ENCODE data around the gene SLC2A1. TPM values are rescaled to one million over a fixed set of nuclear protein-coding genes. Genes with fewer than 3 reads are reported as not detected.

Gene SLC2A1
- total RNA-seq, 6 experiments from 2014 or later, result 89.7 to 174 (median 105) TPM

- peaks cover 45% of the 10 kb centered on the region for H3K4me1 Mint-ChIP-seq (ENCODE audit: low read depth)
- H3K4me3 Mint-ChIP-seq, result no peak overlapping the region
- DNase-seq, result no peak
- H3K36me3 Mint-ChIP-seq (ENCODE audit: low read depth), result peaks cover 40% of the 10 kb centered on the region
- TF ChIP-seq, protein P1, sequence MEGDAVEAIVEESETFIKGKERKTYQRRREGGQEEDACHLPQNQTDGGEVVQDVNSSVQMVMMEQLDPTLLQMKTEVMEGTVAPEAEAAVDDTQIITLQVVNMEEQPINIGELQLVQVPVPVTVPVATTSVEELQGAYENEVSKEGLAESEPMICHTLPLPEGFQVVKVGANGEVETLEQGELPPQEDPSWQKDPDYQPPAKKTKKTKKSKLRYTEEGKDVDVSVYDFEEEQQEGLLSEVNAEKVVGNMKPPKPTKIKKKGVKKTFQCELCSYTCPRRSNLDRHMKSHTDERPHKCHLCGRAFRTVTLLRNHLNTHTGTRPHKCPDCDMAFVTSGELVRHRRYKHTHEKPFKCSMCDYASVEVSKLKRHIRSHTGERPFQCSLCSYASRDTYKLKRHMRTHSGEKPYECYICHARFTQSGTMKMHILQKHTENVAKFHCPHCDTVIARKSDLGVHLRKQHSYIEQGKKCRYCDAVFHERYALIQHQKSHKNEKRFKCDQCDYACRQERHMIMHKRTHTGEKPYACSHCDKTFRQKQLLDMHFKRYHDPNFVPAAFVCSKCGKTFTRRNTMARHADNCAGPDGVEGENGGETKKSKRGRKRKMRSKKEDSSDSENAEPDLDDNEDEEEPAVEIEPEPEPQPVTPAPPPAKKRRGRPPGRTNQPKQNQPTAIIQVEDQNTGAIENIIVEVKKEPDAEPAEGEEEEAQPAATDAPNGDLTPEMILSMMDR (IDR thresholded peaks at IDR 0.05), result no peak
- H3K27me3 Mint-ChIP-seq (ENCODE audit: insufficient read depth), result peaks cover 12% of the 10 kb centered on the region
- no peak overlapping the region; the same call in 1 of the 2 replicates for H3K27ac Mint-ChIP-seq
- no peaks in the 10 kb centered on the region for H3K9me3 Mint-ChIP-seq
These were observed 31.3 kb downstream of the SLC2A1 start for GRCh38 chr1:42927274-42927841.

GRCh38 chr1:42926879-42927242, 31.8 kb downstream of the SLC2A1 start:
- Mint-ChIP-seq H3K4me1 (ENCODE audit: low read depth) (peaks cover 44% of the 10 kb centered on the region), H3K27ac (no peak overlapping the region), H3K4me3 (no peak overlapping the region), H3K9me3 (no peaks in the 10 kb centered on the region), H3K27me3 (ENCODE audit: insufficient read depth) (peaks cover 12% of the 10 kb centered on the region), H3K36me3 (ENCODE audit: low read depth) (peaks cover 40% of the 10 kb centered on the region)
- TF ChIP-seq, protein P1 (IDR thresholded peaks at IDR 0.05), result no peak
- DNase-seq, result no peak

DNA sequence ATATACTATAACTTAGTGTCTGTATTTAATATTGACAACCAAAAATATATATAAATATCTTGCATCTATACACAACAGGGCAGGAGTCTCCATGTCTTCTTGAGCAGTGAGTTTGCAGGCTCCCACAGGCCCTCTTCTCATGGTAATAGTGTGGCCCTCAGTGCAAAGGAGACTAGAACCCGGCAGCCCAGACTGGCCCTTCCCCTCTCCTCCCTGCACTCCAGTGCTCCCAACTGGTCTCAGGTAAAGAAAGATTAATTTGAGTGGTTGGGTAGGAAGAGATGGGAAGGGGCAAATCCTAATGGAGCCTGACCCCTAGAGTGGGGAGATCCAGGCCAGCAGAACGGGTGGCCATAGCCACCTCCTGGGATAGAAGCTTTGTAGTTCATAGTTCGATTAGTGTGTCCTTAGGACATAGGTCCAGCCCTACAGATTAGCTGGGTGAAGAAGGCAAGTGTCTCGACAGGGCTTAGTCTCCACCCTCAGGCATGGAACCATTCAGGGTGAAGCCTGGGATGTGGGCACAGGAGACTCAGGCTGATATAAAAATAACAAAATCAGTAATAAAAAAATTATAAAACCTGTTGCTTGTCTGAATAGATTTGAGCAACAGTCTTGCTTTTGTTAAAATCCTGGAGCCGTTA, 32.3 kb downstream of the SLC2A1 start:
- DNase-seq, result no peak
- Mint-ChIP-seq H3K4me3 (no peak overlapping the region), H3K27ac (no peak overlapping the region; the same call in 1 of the 2 replicates), H3K4me1 (ENCODE audit: low read depth) (peaks cover 41% of the 10 kb centered on the region), H3K27me3 (ENCODE audit: insufficient read depth) (peaks cover 12% of the 10 kb centered on the region), H3K36me3 (ENCODE audit: low read depth) (peaks cover 40% of the 10 kb centered on the region), H3K9me3 (no peaks in the 10 kb centered on the region)
- TF ChIP-seq, protein P1 (IDR thresholded peaks at IDR 0.05), result no peak

DNA sequence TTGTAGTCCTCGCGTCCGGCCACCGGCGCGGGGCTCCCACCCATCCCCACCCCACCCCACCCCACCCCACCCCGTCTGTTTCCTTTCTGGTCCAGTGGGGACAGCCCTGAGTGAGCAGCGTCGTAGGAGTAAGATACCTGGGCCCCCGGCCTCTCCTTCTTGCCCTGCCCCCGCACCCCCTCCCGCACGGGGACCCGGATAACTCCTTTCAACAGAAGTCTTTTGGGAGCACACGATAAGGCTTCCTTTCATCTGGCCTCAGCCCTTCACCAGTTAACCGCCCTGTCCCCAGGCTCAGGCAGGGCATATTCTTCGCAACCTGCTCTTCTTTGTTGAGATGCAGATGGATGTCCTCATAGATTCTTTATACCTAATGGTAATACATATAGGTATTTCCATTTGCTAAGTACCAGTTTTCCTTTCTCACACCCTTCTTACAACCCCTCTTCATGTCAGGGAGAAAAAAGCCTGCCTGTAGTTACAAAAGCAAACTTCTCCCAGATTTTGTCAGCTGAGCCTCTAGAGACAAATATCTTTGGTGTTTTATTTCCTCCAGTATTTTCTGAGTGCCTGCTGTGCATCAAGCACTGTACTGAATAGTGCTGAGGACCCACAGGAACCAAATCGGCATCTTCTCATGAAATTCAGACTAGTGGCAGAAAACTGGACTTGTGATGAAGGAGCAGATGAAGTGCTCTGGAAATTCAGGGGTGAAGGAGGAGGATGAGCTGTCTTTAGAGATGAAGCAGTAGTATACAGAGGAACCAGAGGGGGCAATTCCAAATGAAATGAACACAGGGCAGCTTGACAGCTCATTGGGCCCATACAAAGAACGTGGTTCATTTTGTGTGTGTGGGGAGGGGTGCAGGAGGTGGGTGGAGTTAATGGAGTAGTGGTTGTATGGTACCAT, 33.6 kb downstream of the SLC2A1 start:
- DNase-seq, result no peak
- Mint-ChIP-seq H3K27me3 (ENCODE audit: insufficient read depth) (peaks cover 12% of the 10 kb centered on the region), H3K9me3 (no peaks in the 10 kb centered on the region), H3K36me3 (ENCODE audit: low read depth) (peaks cover 31% of the 10 kb centered on the region), H3K27ac (peak overlapping the region; percentile 76), H3K4me1 (ENCODE audit: low read depth) (peaks cover 37% of the 10 kb centered on the region), H3K4me3 (peak overlapping the region; percentile 74)
- TF ChIP-seq, protein P1 (IDR thresholded peaks at IDR 0.05), result 0 out of 2 replicates have a peak, but pooled peaks have one; percentile 17

- Mint-ChIP-seq H3K4me1 (ENCODE audit: low read depth) (peaks cover 37% of the 10 kb centered on the region), H3K4me3 (peak overlapping the region; percentile 74), H3K9me3 (no peaks in the 10 kb centered on the region), H3K36me3 (ENCODE audit: low read depth) (peaks cover 29% of the 10 kb centered on the region), H3K27me3 (ENCODE audit: insufficient read depth) (peaks cover 12% of the 10 kb centered on the region), H3K27ac (peak overlapping the region; percentile 76)
- peak; percentile 87 for DNase-seq
- TF ChIP-seq, protein P1 (IDR thresholded peaks at IDR 0.05), result peak; percentile 51
These were observed 34.4 kb downstream of the SLC2A1 start for GRCh38 chr1:42924082-42924850.

All from HFFc6 (cell line).